H1 (cell line): ENCODE results near the gene TJP2. TPM values are rescaled to one million over a fixed set of nuclear protein-coding genes. Genes with fewer than 3 reads are reported as not detected.

Source experiments
- CTCF ChIA-PET: fragments of 300-600 bp; sonication (Branson Sonifier 250); formaldehyde crosslinking; loops from one replicate; lab custom pipeline; 2021; ENCODE audit not compliant: partially characterized antibody; lab: Charles Lee
- POLR2A ChIA-PET: fragments of 300-600 bp; sonication (Branson Sonifier 250); formaldehyde crosslinking; loops from one replicate; lab custom pipeline; 2021; ENCODE audit warnings: inconsistent platforms; ENCODE audit not compliant: partially characterized antibody; lab: Charles Lee
- DNase-seq, 2 experiments: peaks; one replicate each; pipeline versions ENCODE4 v3.0.0 to v3.0.0-alpha.2; 2010 to 2022; ENCODE audit warnings: low spot score in 2 of 2, low read depth in 1 of 2, mixed read lengths in 1 of 2
- FAIRE-seq: peaks from 2 replicates; lab custom pipeline; 2011; peaks lifted over from hg19 to GRCh38; lab: Jason Lieb, UNC
- H2AFZ ChIP-seq: 2 replicates; pipeline ENCODE4 v1.8.1; 2012; ENCODE audit warnings: low read length, inconsistent platforms
- H2AK5ac ChIP-seq: 2 replicates; pipeline ENCODE4 v1.6.1; 2013; ENCODE audit warnings: low read depth, low read length
- H2BK120ac ChIP-seq: replicated peaks from 2 replicates; pipeline ENCODE3; 2013; ENCODE audit warnings: low read depth, low read length, inconsistent platforms
- H2BK12ac ChIP-seq: 2 replicates; pipeline ENCODE4 v1.6.1; 2013; ENCODE audit warnings: low read depth, low read length
- H2BK15ac ChIP-seq: 2 replicates; pipeline ENCODE4 v1.6.1; 2013; ENCODE audit warnings: low read length
- H2BK20ac ChIP-seq: 2 replicates; pipeline ENCODE4 v1.6.1; 2013; ENCODE audit warnings: low read length
- H2BK5ac ChIP-seq: 2 replicates; pipeline ENCODE4 v1.6.1; 2013; ENCODE audit warnings: low read depth, low read length
- H3K14ac ChIP-seq: 2 replicates; pipeline ENCODE4 v1.6.1; 2013; ENCODE audit warnings: inconsistent platforms; ENCODE audit not compliant: insufficient read length
- H3K18ac ChIP-seq: 2 replicates; pipeline ENCODE4 v1.6.1; 2013; ENCODE audit warnings: low read length; ENCODE audit errors: extremely low read depth
- H3K23ac ChIP-seq: 2 replicates; pipeline ENCODE4 v1.6.1; 2013; ENCODE audit warnings: inconsistent platforms; ENCODE audit not compliant: insufficient read length
- H3K23me2 ChIP-seq: 2 replicates; pipeline ENCODE4 v1.6.1; 2013; ENCODE audit warnings: low read depth, low read length
- H3K27ac ChIP-seq: 2 replicates; pipeline ENCODE4 v1.6.1; 2011; ENCODE audit warnings: low read depth, low read length, inconsistent platforms
- H3K27me3 ChIP-seq, 4 experiments: replicated peaks in 1 of 4; 1 replicate in 1 of 4; 2 replicates in 3 of 4; pipeline versions ENCODE4 v1.6.1 to v1.8.1; 2011 to 2013; ENCODE audit warnings: low read length in 3 of 4, mild to moderate bottlenecking in 3 of 4, inconsistent platforms in 2 of 4, mixed read lengths in 2 of 4, moderate library complexity in 1 of 4; ENCODE audit not compliant: control insufficient read depth in 3 of 4, insufficient read depth in 3 of 4; ENCODE audit errors: extremely low read depth in 1 of 4
- H3K36me3 ChIP-seq, 4 experiments: 2 replicates each; pipeline versions ENCODE4 v1.6.1 to v1.8.1; 2011 to 2013; ENCODE audit warnings: mild to moderate bottlenecking in 4 of 4, low read length in 3 of 4, moderate library complexity in 2 of 4, control low read depth in 1 of 4, inconsistent platforms in 1 of 4; ENCODE audit not compliant: insufficient read depth in 4 of 4, control insufficient read depth in 2 of 4
- H3K4ac ChIP-seq: replicated peaks from 2 replicates; pipeline ENCODE3; 2013; ENCODE audit warnings: low read length, low read depth, mixed read lengths, inconsistent platforms; ENCODE audit not compliant: insufficient read length
- H3K4me1 ChIP-seq, 4 experiments: replicated peaks in 1 of 4; 1 replicate in 1 of 4; 2 replicates in 3 of 4; pipeline versions ENCODE4 v1.6.1 to v1.8.1; 2011 to 2013; ENCODE audit warnings: low read length in 3 of 4, inconsistent platforms in 2 of 4, mixed read lengths in 1 of 4; ENCODE audit not compliant: insufficient read depth in 4 of 4, control insufficient read depth in 3 of 4
- H3K4me2 ChIP-seq, 2 experiments: 2 replicates each; pipeline versions ENCODE4 v1.6.1 to v1.8.1; 2011 to 2013; ENCODE audit warnings: low read depth in 2 of 2, low read length in 2 of 2, control low read depth in 1 of 2, inconsistent platforms in 1 of 2, mild to moderate bottlenecking in 1 of 2; ENCODE audit not compliant: insufficient read depth in 1 of 2
- H3K4me3 ChIP-seq, 4 experiments: fragments of 200-600, 300-600 bp in 1 of 4; sonication (generic), shearing (Covaris generic), sonication (Bioruptor Twin) in 1 of 4; 2 replicates each; pipeline versions ENCODE4 v1.5.1 to v1.8.1; 2011 to 2016; ENCODE audit warnings: low read length in 4 of 4, low read depth in 3 of 4, control low read depth in 2 of 4, inconsistent platforms in 2 of 4, mild to moderate bottlenecking in 2 of 4, mixed read lengths in 1 of 4, moderate library complexity in 1 of 4; ENCODE audit not compliant: insufficient read depth in 2 of 4; ENCODE audit errors: extremely low read depth in 1 of 4
- H3K56ac ChIP-seq: replicated peaks from 2 replicates; pipeline ENCODE3; 2013; ENCODE audit warnings: low read depth, mild to moderate bottlenecking, mixed read lengths, low read length, inconsistent platforms; ENCODE audit not compliant: insufficient read length
- H3K79me1 ChIP-seq: 2 replicates; pipeline ENCODE4 v1.6.1; 2013; ENCODE audit warnings: low read depth, low read length, control low read depth
- H3K79me2 ChIP-seq, 2 experiments: 2 replicates each; pipeline versions ENCODE4 v1.6.1 to v1.8.1; 2012 to 2013; ENCODE audit warnings: low read length in 2 of 2, mild to moderate bottlenecking in 2 of 2, inconsistent platforms in 1 of 2; ENCODE audit not compliant: insufficient read depth in 2 of 2, control insufficient read depth in 1 of 2
- H3K9ac ChIP-seq, 4 experiments: replicated peaks in 1 of 4; 1 replicate in 1 of 4; 2 replicates in 3 of 4; pipeline versions ENCODE4 v1.6.1 to v1.8.1; 2011 to 2013; ENCODE audit warnings: low read depth in 3 of 4, low read length in 3 of 4, control low read depth in 2 of 4, mild to moderate bottlenecking in 2 of 4, moderate library complexity in 2 of 4, inconsistent platforms in 1 of 4; ENCODE audit errors: extremely low read depth in 1 of 4
- H3K9me3 ChIP-seq, 2 experiments: 2 replicates each; pipeline versions ENCODE4 v1.6.1 to v1.8.1; 2012 to 2013; ENCODE audit warnings: mild to moderate bottlenecking in 2 of 2, moderate library complexity in 2 of 2, control low read depth in 1 of 2, inconsistent platforms in 1 of 2, low read depth in 1 of 2, low read length in 1 of 2, mixed read lengths in 1 of 2; ENCODE audit not compliant: insufficient read depth in 2 of 2
- H4K20me1 ChIP-seq, 2 experiments: replicated peaks in 1 of 2; 2 replicates each; pipeline versions ENCODE3 to v1.8.1; 2011 to 2013; ENCODE audit warnings: inconsistent platforms in 2 of 2, low read length in 2 of 2, mild to moderate bottlenecking in 1 of 2; ENCODE audit not compliant: insufficient read depth in 2 of 2, control insufficient read depth in 1 of 2
- H4K5ac ChIP-seq: 2 replicates; pipeline ENCODE4 v1.6.1; 2013; ENCODE audit warnings: low read length, low read depth, mixed read lengths, inconsistent platforms; ENCODE audit not compliant: insufficient read length
- H4K8ac ChIP-seq: 2 replicates; pipeline ENCODE4 v1.8.0; 2013; ENCODE audit warnings: mild to moderate bottlenecking, moderate library complexity, low read length, inconsistent platforms; ENCODE audit not compliant: insufficient read depth; ENCODE audit errors: extremely low read depth
- H4K91ac ChIP-seq: replicated peaks from 2 replicates; pipeline ENCODE3; 2013; ENCODE audit warnings: low read length, mixed read lengths, inconsistent platforms; ENCODE audit not compliant: insufficient read length
- BACH1 ChIP-seq: IDR thresholded peaks from 2 replicates; pipeline ENCODE4 v1.6.1; 2012; ENCODE audit warnings: low read length, improper control_type of control experiment
- EGR1 ChIP-seq: IDR thresholded peaks from 2 replicates; pipeline ENCODE4 v1.6.1; 2011; ENCODE audit warnings: low read depth, low read length, borderline replicate concordance
- HDAC2 ChIP-seq, 2 experiments: fragments of 300-600 bp in 1 of 2; sonication (generic) in 1 of 2; IDR thresholded peaks; 2 replicates each; pipeline ENCODE4 v1.6.1; 2011 to 2012; ENCODE audit warnings: low read depth in 2 of 2, low read length in 2 of 2, mild to moderate bottlenecking in 2 of 2, moderate library complexity in 2 of 2, borderline replicate concordance in 1 of 2, inconsistent platforms in 1 of 2
- JUN ChIP-seq: IDR thresholded peaks from 2 replicates; pipeline ENCODE4 v1.6.1; 2011; ENCODE audit warnings: low read depth, mild to moderate bottlenecking, improper control_type of control experiment, low read length
- NANOG ChIP-seq: IDR thresholded peaks from 2 replicates; pipeline ENCODE4 v1.6.1; 2011; ENCODE audit warnings: low read length, low read depth, mild to moderate bottlenecking, inconsistent platforms; ENCODE audit not compliant: insufficient read depth, poor library complexity, severe bottlenecking
- RAD21 ChIP-seq, 2 experiments: IDR thresholded peaks in 1 of 2; conservative IDR thresholded peaks in 1 of 2; 2 replicates each; pipeline ENCODE4 v1.6.1; 2011; ENCODE audit warnings: low read depth in 2 of 2, low read length in 2 of 2, improper control_type of control experiment in 1 of 2, inconsistent platforms in 1 of 2, mild to moderate bottlenecking in 1 of 2, moderate library complexity in 1 of 2
- RFX5 ChIP-seq: IDR thresholded peaks from 2 replicates; pipeline ENCODE4 v1.6.1; 2011; ENCODE audit warnings: low read depth, low read length, improper control_type of control experiment, borderline replicate concordance
- SIN3A ChIP-seq, 2 experiments: IDR thresholded peaks in 1 of 2; conservative IDR thresholded peaks in 1 of 2; 2 replicates each; pipeline ENCODE4 v1.6.1; 2011 to 2012; ENCODE audit warnings: low read length in 2 of 2, improper control_type of control experiment in 1 of 2, low read depth in 1 of 2, mild to moderate bottlenecking in 1 of 2
- TAF7 ChIP-seq: optimal IDR thresholded peaks from 2 replicates; pipeline ENCODE3; 2011; ENCODE audit warnings: low read depth, mild to moderate bottlenecking, inconsistent platforms, low read length, moderate library complexity, borderline replicate concordance
- TEAD4 ChIP-seq: IDR thresholded peaks from 2 replicates; pipeline ENCODE4 v1.6.1; 2012; ENCODE audit warnings: low read depth, low read length, inconsistent platforms, mixed read lengths
- WGBS, 2 experiments: shearing (Covaris generic) in 1 of 2; methylation state at CpG; one replicate each; pipeline versions ENCODE4 v1.1.6 to v1.1.7; 2013 to 2015; ENCODE audit warnings: low lambda C conversion rate in 2 of 2, mixed read lengths in 2 of 2, inconsistent platforms in 1 of 2, low coverage in 1 of 2, missing lambda C conversion rate in 1 of 2; ENCODE audit not compliant: insufficient replicate concordance in 2 of 2, insufficient coverage in 1 of 2, insufficient read length in 1 of 2; ENCODE audit errors: extremely low coverage in 1 of 2, missing lambda C conversion rate in 1 of 2; 5-methylcytosine and 5-hydroxymethylcytosine counted together
- polyA plus RNA-seq, 7 experiments: library from polyadenylated mRNA; depleted of rRNA in 3 of 7; stranded (reverse) in 5 of 7; unstranded in 2 of 7; fragments of >200 nt in 5 of 7; fragments of 200-250 nt in 2 of 7; gene quantifications; 1 replicate in 5 of 7; 2 replicates in 1 of 7; 4 replicates in 1 of 7; pipeline versions ENCODE4 v1.2.1 to v1.2.3, GENCODE V29; 2011 to 2013; ENCODE audit warnings: missing spikeins in 2 of 7, mixed read lengths in 2 of 7
- total RNA-seq: library from RNA; stranded (reverse); fragmentation: NEBNext Ultra II Directional; extraction: Animal tissue kit (Norgen Biotek cat#: 25700); gene quantifications from 2 replicates; pipeline ENCODE4 v1.2.1, GENCODE V29; 2021

Gene TJP2
- total and polyA plus RNA-seq, 2 of the 8 experiments (the other 6 are each of a cell fraction or from before 2014, with no cell fraction given) = 54.9 to 137 TPM

GRCh38 chr9:69299315-69299714 lies 125.2 kb downstream of the TJP2 start:
- H3K14ac ChIP-seq = no peak overlapping the region
- H3K23me2 ChIP-seq = no peaks in the 10 kb centered on the region; the same call in 1 of the 2 replicates
- H3K56ac ChIP-seq = no peak overlapping the region
- H3K27ac ChIP-seq = no peak overlapping the region
- H2AFZ ChIP-seq = no peak overlapping the region
- no peak for FAIRE-seq
- 78% methylated on average over 1 of the region's 1 CpG; no CpG with 5 or more reads in 1 of the 2 experiments for WGBS, 2 experiments
- H2BK20ac ChIP-seq = no peak overlapping the region
- POLR2A ChIA-PET = no interaction called here
- no peaks in the 10 kb centered on the region for H4K20me1 ChIP-seq
- no peaks in the 10 kb centered on the region for H3K79me1 ChIP-seq
- no peaks in the 10 kb centered on the region for H3K36me3 ChIP-seq
- no peak overlapping the region for H3K4me2 ChIP-seq
- TF ChIP-seq RAD21 (IDR thresholded peaks at IDR 0.05 in 1 of 2, conservative IDR thresholded peaks at IDR 0.05 in 1 of 2; ENCODE audit: low read depth in 2 of 2, low read length in 2 of 2) (no peak), SIN3A (conservative IDR thresholded peaks at IDR 0.05 in 1 of 2, IDR thresholded peaks at IDR 0.05 in 1 of 2; ENCODE audit: low read depth in 1 of 2, low read length in 2 of 2) (no peak), TEAD4 (no peak), RFX5 (no peak), NANOG (no peak), EGR1 (no peak), TAF7 (no peak), JUN (no peak), BACH1 (no peak), HDAC2 (IDR thresholded peaks at IDR 0.05; ENCODE audit: borderline replicate concordance in 1 of 2, low read depth in 2 of 2, low read length in 2 of 2) (no peak)
- TF ChIP-seq, all 59 proteins: peak for 0
- DNase-seq = no peak
- Histone ChIP-seq H2BK12ac (no peak overlapping the region), H3K9me3 (no peaks in the 10 kb centered on the region), H3K4me3 (no peak overlapping the region), H4K5ac (no peak overlapping the region), H2AK5ac (no peak overlapping the region), H2BK5ac (no peak overlapping the region), H3K18ac (no peak overlapping the region), H3K79me2 (no peaks in the 10 kb centered on the region), H3K23ac (no peak overlapping the region), H3K9ac (no peak overlapping the region), H4K91ac (no peak overlapping the region), H3K27me3 (no peaks in the 10 kb centered on the region), H2BK120ac (no peak overlapping the region), H3K4me1 (peaks cover 0 to 4% (median 0%) of the 10 kb centered on the region in 4 experiments; a peak in 1 of 7 replicates), H2BK15ac (no peak overlapping the region), H4K8ac (no peak overlapping the region), H3K4ac (no peak overlapping the region)
- CTCF ChIA-PET = interaction anchor here (0.7 to 1.0 kb wide), 2 partner anchors 35 to 114 kb away, joined by 3 read pairs; no protein-coding TSS in a partner anchor
